WTC11 (cell line): ENCODE results near the gene OR6J1. TPM values are rescaled to one million over a fixed set of nuclear protein-coding genes. Genes with fewer than 3 reads are reported as not detected.

Experiments
- ATAC-seq: fragments of 200-7000 bp; cut with Tn5 transposase; 2 replicates; pipeline ENCODE4 v1.10.0; 2021; ENCODE audit warnings: mild to moderate bottlenecking, moderate library complexity
- CTCF ChIA-PET: fragments of 300-600 bp; sonication (Branson Sonifier 250); formaldehyde crosslinking; loops from one replicate; lab custom pipeline; 2021; ENCODE audit warnings: antibody characterized with exemption; lab: Charles Lee
- POLR2A ChIA-PET: fragments of 350-600 bp; sonication (Branson Sonifier 250); formaldehyde crosslinking; loops from one replicate; lab custom pipeline; 2021; ENCODE audit warnings: antibody characterized with exemption; lab: Charles Lee
- DNase-seq: peaks from one replicate; pipeline ENCODE4 v3.0.0; 2021; ENCODE audit warnings: low spot score
- H3K27ac Mint-ChIP-seq: 2 replicates; pipeline ENCODE4 v1.8.0; 2021; ENCODE audit warnings: mixed read lengths
- H3K27me3 Mint-ChIP-seq: 2 replicates; pipeline ENCODE4 v1.8.0; 2021; ENCODE audit warnings: low read depth, mild to moderate bottlenecking, moderate library complexity, mixed read lengths
- H3K36me3 Mint-ChIP-seq: 2 replicates; pipeline ENCODE4 v1.8.0; 2021; ENCODE audit warnings: mixed read lengths
- H3K4me1 Mint-ChIP-seq: 2 replicates; pipeline ENCODE4 v1.8.0; 2022; ENCODE audit warnings: mixed read lengths
- H3K4me3 Mint-ChIP-seq: 2 replicates; pipeline ENCODE4 v1.8.0; 2021; ENCODE audit warnings: mild to moderate bottlenecking, moderate library complexity, mixed read lengths
- H3K9me3 Mint-ChIP-seq: 2 replicates; pipeline ENCODE4 v1.8.0; 2021; ENCODE audit warnings: mixed read lengths
- AR ChIP-seq: fragments of 250-450 bp; sonication (Bioruptor Pico); IDR thresholded peaks from 2 replicates; pipeline ENCODE4 v1.9.0; 2021; ENCODE audit warnings: mild to moderate bottlenecking
- ATF1 ChIP-seq: sonication (generic); formaldehyde crosslinking; IDR thresholded peaks from 2 replicates; pipeline ENCODE4 v1.8.1; 2023; ENCODE audit warnings: mild to moderate bottlenecking, moderate library complexity, missing genetic modification reagents
- ATF2 ChIP-seq: sonication (generic); formaldehyde crosslinking; IDR thresholded peaks from 2 replicates; pipeline ENCODE4 v1.8.1; 2022; ENCODE audit warnings: low read depth, missing genetic modification reagents, borderline replicate concordance
- CBFB ChIP-seq: sonication (generic); formaldehyde crosslinking; IDR thresholded peaks from 2 replicates; pipeline ENCODE4 v1.8.1; 2022; ENCODE audit warnings: mild to moderate bottlenecking, low read depth, missing genetic modification reagents
- FOXJ3 ChIP-seq: sonication (generic); formaldehyde crosslinking; IDR thresholded peaks from 2 replicates; pipeline ENCODE4 v1.9.0; 2021; ENCODE audit warnings: missing genetic modification reagents, mild to moderate bottlenecking, borderline replicate concordance
- IRF2 ChIP-seq: sonication (generic); formaldehyde crosslinking; IDR thresholded peaks from 2 replicates; pipeline ENCODE4 v1.8.0; 2022; ENCODE audit warnings: low read depth, missing genetic modification reagents, borderline replicate concordance
- KAT7 ChIP-seq: sonication (generic); formaldehyde crosslinking; IDR thresholded peaks from 2 replicates; pipeline ENCODE4 v1.8.1; 2023; ENCODE audit warnings: missing genetic modification reagents, mild to moderate bottlenecking, borderline replicate concordance
- MYBL2 ChIP-seq: sonication (generic); formaldehyde crosslinking; IDR thresholded peaks from 2 replicates; pipeline ENCODE4 v1.8.1; 2023; ENCODE audit warnings: mild to moderate bottlenecking, moderate library complexity, missing genetic modification reagents
- NFATC4 ChIP-seq: fragments of 250-450 bp; sonication (Bioruptor Pico); IDR thresholded peaks from 2 replicates; pipeline ENCODE4 v1.9.0; 2021; ENCODE audit warnings: mild to moderate bottlenecking
- NR3C1 ChIP-seq: sonication (generic); formaldehyde crosslinking; conservative IDR thresholded peaks from 2 replicates; pipeline ENCODE4 v1.8.1; 2023; ENCODE audit warnings: low read depth, mild to moderate bottlenecking, missing genetic modification reagents
- STAT6 ChIP-seq: sonication (generic); formaldehyde crosslinking; conservative IDR thresholded peaks from 2 replicates; pipeline ENCODE4 v1.8.1; 2023; ENCODE audit warnings: mild to moderate bottlenecking, low read depth, missing genetic modification reagents, moderate library complexity
- USF1 ChIP-seq: sonication (generic); formaldehyde crosslinking; IDR thresholded peaks from 2 replicates; pipeline ENCODE4 v1.8.0; 2022; ENCODE audit warnings: mild to moderate bottlenecking, missing genetic modification reagents
- ZBTB21 ChIP-seq: sonication (generic); formaldehyde crosslinking; IDR thresholded peaks from 2 replicates; pipeline ENCODE4 v1.8.1; 2023; ENCODE audit warnings: mild to moderate bottlenecking, missing genetic modification reagents, borderline replicate concordance
- ZBTB43 ChIP-seq: sonication (generic); formaldehyde crosslinking; IDR thresholded peaks from 2 replicates; pipeline ENCODE4 v1.8.1; 2023; ENCODE audit warnings: mild to moderate bottlenecking, missing genetic modification reagents
- ZNF416 ChIP-seq: fragments of 250-450 bp; sonication (Bioruptor Pico); IDR thresholded peaks from 2 replicates; pipeline ENCODE4 v1.9.0; 2021; ENCODE audit warnings: mild to moderate bottlenecking, inconsistent platforms
- total RNA-seq: library from RNA; stranded (reverse); gene quantifications from 3 replicates; pipeline ENCODE4 v1.2.3, GENCODE V29; 2021
- TF ChIP-seq, protein P1 (sequence below): sonication (generic); formaldehyde crosslinking; IDR thresholded peaks from 2 replicates; pipeline ENCODE4 v1.8.0; 2023; ENCODE audit warnings: missing genetic modification reagents
- TF ChIP-seq, protein P2 (sequence below): sonication (generic); formaldehyde crosslinking; IDR thresholded peaks from 2 replicates; pipeline ENCODE4 v1.8.0; 2022; ENCODE audit warnings: mild to moderate bottlenecking, missing genetic modification reagents
- TF ChIP-seq, protein P3 (sequence below): fragments of 200-600 bp; IDR thresholded peaks from 2 replicates; pipeline ENCODE4 v1.8.0; 2022; ENCODE audit warnings: antibody characterized with exemption

The OR6J1 gene
- total RNA-seq, 1 experiment from 2014 or later, result not detected

GRCh38 chr14:22627506-22628263, 16.5 kb downstream of the OR6J1 start (continued):
- TF ChIP-seq ATF2 (CRISPR knock-in tag), result no peak
- TF ChIP-seq USF1 (CRISPR knock-in tag), result no peak
- no peak for TF ChIP-seq AR (CRISPR knock-in tag)

DNA sequence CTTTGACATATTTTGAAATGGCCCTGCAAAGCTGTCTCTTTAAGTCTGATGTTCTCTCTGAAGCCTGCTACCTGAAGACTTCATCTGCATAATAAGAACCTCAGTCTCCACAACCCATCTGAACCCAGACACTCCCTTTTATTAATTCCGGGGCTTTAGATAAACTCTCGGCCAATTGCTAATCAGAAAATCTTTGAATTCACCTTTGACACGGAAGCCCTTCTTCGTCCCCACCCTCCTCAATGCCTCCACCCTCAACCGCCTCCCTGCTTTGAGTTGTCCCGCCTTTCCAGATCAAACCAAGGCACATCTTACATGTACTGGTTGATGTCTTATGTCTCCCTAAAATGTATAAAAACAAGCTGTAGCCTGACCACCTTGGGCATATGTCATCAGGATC, 17.6 kb downstream of the OR6J1 start:
- POLR2A ChIA-PET, result no interaction called here
- TF ChIP-seq KAT7 (CRISPR knock-in tag) (no peak), ZBTB21 (CRISPR knock-in tag) (no peak), STAT6 (no peak), ATF1 (no peak), MYBL2 (CRISPR knock-in tag) (no peak), ZBTB43 (CRISPR knock-in tag) (no peak), ATF2 (CRISPR knock-in tag) (no peak), IRF2 (CRISPR knock-in tag) (no peak), ZNF416 (CRISPR knock-in tag) (no peak), NFATC4 (CRISPR knock-in tag) (no peak), CBFB (CRISPR knock-in tag) (no peak), NR3C1 (CRISPR knock-in tag) (no peak), FOXJ3 (CRISPR knock-in tag) (no peak)
- TF ChIP-seq, protein P1, sequence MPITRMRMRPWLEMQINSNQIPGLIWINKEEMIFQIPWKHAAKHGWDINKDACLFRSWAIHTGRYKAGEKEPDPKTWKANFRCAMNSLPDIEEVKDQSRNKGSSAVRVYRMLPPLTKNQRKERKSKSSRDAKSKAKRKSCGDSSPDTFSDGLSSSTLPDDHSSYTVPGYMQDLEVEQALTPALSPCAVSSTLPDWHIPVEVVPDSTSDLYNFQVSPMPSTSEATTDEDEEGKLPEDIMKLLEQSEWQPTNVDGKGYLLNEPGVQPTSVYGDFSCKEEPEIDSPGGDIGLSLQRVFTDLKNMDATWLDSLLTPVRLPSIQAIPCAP (CRISPR knock-in tag), result no peak
- TF ChIP-seq, protein P2, sequence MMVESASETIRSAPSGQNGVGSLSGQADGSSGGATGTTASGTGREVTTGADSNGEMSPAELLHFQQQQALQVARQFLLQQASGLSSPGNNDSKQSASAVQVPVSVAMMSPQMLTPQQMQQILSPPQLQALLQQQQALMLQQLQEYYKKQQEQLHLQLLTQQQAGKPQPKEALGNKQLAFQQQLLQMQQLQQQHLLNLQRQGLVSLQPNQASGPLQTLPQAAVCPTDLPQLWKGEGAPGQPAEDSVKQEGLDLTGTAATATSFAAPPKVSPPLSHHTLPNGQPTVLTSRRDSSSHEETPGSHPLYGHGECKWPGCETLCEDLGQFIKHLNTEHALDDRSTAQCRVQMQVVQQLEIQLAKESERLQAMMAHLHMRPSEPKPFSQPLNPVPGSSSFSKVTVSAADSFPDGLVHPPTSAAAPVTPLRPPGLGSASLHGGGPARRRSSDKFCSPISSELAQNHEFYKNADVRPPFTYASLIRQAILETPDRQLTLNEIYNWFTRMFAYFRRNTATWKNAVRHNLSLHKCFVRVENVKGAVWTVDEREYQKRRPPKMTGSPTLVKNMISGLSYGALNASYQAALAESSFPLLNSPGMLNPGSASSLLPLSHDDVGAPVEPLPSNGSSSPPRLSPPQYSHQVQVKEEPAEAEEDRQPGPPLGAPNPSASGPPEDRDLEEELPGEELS (CRISPR knock-in tag), result no peak
- TF ChIP-seq, protein P3, sequence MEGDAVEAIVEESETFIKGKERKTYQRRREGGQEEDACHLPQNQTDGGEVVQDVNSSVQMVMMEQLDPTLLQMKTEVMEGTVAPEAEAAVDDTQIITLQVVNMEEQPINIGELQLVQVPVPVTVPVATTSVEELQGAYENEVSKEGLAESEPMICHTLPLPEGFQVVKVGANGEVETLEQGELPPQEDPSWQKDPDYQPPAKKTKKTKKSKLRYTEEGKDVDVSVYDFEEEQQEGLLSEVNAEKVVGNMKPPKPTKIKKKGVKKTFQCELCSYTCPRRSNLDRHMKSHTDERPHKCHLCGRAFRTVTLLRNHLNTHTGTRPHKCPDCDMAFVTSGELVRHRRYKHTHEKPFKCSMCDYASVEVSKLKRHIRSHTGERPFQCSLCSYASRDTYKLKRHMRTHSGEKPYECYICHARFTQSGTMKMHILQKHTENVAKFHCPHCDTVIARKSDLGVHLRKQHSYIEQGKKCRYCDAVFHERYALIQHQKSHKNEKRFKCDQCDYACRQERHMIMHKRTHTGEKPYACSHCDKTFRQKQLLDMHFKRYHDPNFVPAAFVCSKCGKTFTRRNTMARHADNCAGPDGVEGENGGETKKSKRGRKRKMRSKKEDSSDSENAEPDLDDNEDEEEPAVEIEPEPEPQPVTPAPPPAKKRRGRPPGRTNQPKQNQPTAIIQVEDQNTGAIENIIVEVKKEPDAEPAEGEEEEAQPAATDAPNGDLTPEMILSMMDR, result no peak

More for the DNA sequence above, 17.6 kb downstream of the OR6J1 start:
- peaks cover 14% of the 10 kb centered on the region for H3K4me1 Mint-ChIP-seq
- CTCF ChIA-PET, result interaction anchor here (1.5 kb wide), 1 partner anchor 57 kb away, joined by 6 read pairs; no protein-coding TSS in a partner anchor
- H3K27ac Mint-ChIP-seq, result no peak overlapping the region
- H3K9me3 Mint-ChIP-seq, result peaks cover 29% of the 10 kb centered on the region
- ATAC-seq, result no peak
- DNase-seq, result no peak
- H3K27me3 Mint-ChIP-seq, result peaks cover 5% of the 10 kb centered on the region
- no peak overlapping the region for H3K4me3 Mint-ChIP-seq
- peaks cover 17% of the 10 kb centered on the region for H3K36me3 Mint-ChIP-seq
